Measurements from ENCODE around the gene DCDC1.

Gene DCDC1

GRCh38 chr11:31089117-31089516 lies 280.4 kb downstream of the DCDC1 start:
- no peak overlapping the region for H3K4me3 ChIP-seq (ENCODE audit: control insufficient read depth, low read depth, low read length)
- no peak for DNase-seq (ENCODE audit: low read depth)
- TF ChIP-seq CTCF (IDR thresholded peaks at IDR 0.05; ENCODE audit: control insufficient read depth, insufficient read depth, low read depth, low read length, missing control alignments), result no peak

DNA sequence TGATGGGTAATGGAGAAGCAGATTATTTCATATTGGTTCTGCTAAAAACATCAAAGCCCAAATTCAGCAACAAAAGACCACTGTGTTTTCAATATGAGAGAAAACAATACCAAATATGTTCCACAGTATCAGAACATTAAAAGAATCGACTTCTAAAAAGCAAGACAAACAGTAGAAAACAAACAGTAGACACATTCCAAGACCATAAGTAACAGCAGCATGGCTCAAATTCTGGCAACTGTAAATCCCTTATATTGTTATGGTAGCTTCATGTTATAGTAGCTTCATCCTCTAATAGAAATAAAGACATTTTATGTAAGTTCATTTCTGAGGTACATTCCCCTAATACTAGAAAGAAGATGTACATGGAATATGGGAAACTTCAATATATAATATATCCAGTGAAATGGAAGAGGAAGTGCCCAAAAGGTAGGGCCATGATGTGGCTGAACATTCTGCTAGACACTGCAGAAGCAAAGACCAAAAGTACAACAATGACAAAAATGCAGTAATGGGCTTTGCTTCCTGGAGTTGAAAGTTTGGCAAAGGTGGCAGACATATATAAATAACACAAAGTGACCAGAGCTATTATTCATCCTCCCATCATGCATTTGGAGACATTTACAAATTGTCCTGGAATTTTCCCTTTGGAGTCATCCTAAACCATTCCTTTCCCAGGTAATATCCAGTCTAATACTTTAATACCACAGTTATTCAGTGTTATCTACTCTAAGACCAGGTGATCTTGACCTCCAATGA lies 299.9 kb downstream of the DCDC1 start:
- H3K4me3 ChIP-seq (ENCODE audit: control insufficient read depth, low read depth, low read length), result no peak overlapping the region
- DNase-seq (ENCODE audit: low read depth), result no peak
- TF ChIP-seq CTCF (IDR thresholded peaks at IDR 0.05; ENCODE audit: control insufficient read depth, insufficient read depth, low read depth, low read length, missing control alignments), result no peak

DNA sequence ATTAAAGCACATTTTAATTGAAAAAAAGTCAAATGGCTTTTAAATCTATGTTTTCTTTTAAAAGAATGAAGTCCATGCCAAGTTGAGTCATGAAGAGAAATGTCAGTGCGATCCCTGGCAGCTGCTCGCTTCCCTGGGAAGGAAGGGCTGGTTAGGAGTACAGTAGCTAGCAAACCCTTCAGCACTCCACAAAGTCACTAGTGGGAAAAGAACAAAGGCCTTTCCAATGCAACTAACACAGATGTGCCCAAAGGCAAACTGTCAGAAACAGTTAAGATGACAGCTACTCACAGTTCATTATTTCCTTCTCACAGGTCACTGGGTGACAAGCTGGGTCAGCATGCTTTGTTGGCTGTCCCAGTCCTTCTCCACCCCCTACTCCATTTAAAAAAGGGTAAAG lies 308.7 kb downstream of the DCDC1 start:
- H3K4me3 ChIP-seq (ENCODE audit: control insufficient read depth, low read depth, low read length), result no peak overlapping the region
- DNase-seq (ENCODE audit: low read depth), result no peak

GRCh38 chr11:31059529-31059928 lies 310.0 kb downstream of the DCDC1 start:
- no peak for DNase-seq (ENCODE audit: low read depth)
- no peak for TF ChIP-seq CTCF (IDR thresholded peaks at IDR 0.05; ENCODE audit: control insufficient read depth, insufficient read depth, low read depth, low read length, missing control alignments)
- no peak overlapping the region for H3K4me3 ChIP-seq (ENCODE audit: control insufficient read depth, low read depth, low read length)

More for the DNA sequence above, 308.7 kb downstream of the DCDC1 start:
- TF ChIP-seq CTCF (IDR thresholded peaks at IDR 0.05; ENCODE audit: control insufficient read depth, insufficient read depth, low read depth, low read length, missing control alignments), result no peak

DNA sequence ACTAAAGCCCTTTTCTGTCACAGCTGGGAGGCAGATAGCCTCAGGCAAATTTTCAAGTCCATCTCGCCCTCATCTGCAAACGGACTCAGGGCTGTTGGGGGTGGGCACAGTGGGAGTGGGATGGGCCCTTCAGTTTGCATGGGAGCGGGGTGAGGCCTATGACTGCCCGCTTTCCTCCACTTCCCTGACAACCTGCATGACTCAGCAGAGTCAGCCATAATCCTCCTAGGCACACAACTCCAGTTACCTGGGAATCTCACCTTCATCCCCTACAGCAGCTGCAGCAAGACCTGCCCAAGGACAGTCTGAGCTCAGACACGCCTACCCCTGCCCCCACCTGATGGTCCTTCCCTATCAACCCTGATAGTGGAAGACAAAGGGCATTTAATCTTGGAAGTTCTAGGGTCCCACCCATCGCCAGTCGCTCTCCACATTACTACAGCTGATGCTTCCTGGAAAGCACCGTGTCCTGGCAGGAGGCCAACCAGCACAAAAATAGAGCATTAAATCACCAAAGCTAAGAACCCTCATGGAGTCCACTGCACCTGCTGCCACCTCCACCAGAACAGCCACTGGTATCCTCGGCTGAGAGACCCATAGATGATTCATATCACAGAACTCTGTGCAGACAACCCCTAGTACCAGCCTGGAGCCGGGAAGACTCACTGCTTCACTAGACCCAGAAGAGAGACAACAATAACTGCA lies 319.3 kb downstream of the DCDC1 start:
- TF ChIP-seq CTCF (IDR thresholded peaks at IDR 0.05; ENCODE audit: control insufficient read depth, insufficient read depth, low read depth, low read length, missing control alignments), result no peak
- no peak overlapping the region for H3K4me3 ChIP-seq (ENCODE audit: control insufficient read depth, low read depth, low read length)
- no peak for DNase-seq (ENCODE audit: low read depth)

- DNase-seq (ENCODE audit: low read depth), result no peak
- TF ChIP-seq CTCF (IDR thresholded peaks at IDR 0.05; ENCODE audit: control insufficient read depth, insufficient read depth, low read depth, low read length, missing control alignments), result no peak
- H3K4me3 ChIP-seq (ENCODE audit: control insufficient read depth, low read depth, low read length), result no peak overlapping the region
Measured at GRCh38 chr11:31045335-31045734, 324.2 kb downstream of the DCDC1 start.
